Trophoblast cell (in vitro differentiated cells and primary cell): Measurements from ENCODE around the gene STRIP2.

Source experiments
- DNase-seq, 2 donors: peaks; one replicate each; pipeline ENCODE4 v3.0.0-alpha.2; 2016
- H2AFZ ChIP-seq: 2 replicates; pipeline ENCODE4 v1.6.1; 2013; ENCODE audit warnings: low read length, moderate library complexity, mild to moderate bottlenecking; ENCODE audit not compliant: insufficient read depth, poor library complexity
- H2AK5ac ChIP-seq: 2 replicates; pipeline ENCODE4 v1.6.1; 2013; ENCODE audit warnings: mild to moderate bottlenecking, low read length
- H2BK120ac ChIP-seq: 2 replicates; pipeline ENCODE4 v1.6.1; 2013; ENCODE audit warnings: low read length, mild to moderate bottlenecking, moderate library complexity; ENCODE audit not compliant: insufficient read depth, poor library complexity
- H2BK12ac ChIP-seq: 2 replicates; pipeline ENCODE4 v1.6.1; 2013; ENCODE audit warnings: mild to moderate bottlenecking, low read length, moderate library complexity
- H2BK5ac ChIP-seq: 2 replicates; pipeline ENCODE4 v1.6.1; 2013; ENCODE audit warnings: low read length, low read depth, moderate library complexity, mild to moderate bottlenecking; ENCODE audit not compliant: poor library complexity
- H3K14ac ChIP-seq: 2 replicates; pipeline ENCODE4 v1.6.1; 2013; ENCODE audit warnings: mild to moderate bottlenecking, low read length
- H3K18ac ChIP-seq: 2 replicates; pipeline ENCODE4 v1.6.1; 2013; ENCODE audit warnings: mild to moderate bottlenecking, low read length
- H3K23ac ChIP-seq: 2 replicates; pipeline ENCODE4 v1.6.1; 2013; ENCODE audit warnings: low read length
- H3K27ac ChIP-seq: 2 replicates; pipeline ENCODE4 v1.5.1; 2013; ENCODE audit warnings: low read depth, mild to moderate bottlenecking, inconsistent platforms, low read length, moderate library complexity
- H3K27me3 ChIP-seq: 2 replicates; pipeline ENCODE4 v1.6.1; 2013; ENCODE audit warnings: inconsistent platforms, mild to moderate bottlenecking, low read length, moderate library complexity; ENCODE audit not compliant: insufficient read depth
- H3K36me3 ChIP-seq, 2 experiments: 1 replicate in 1 of 2; 2 replicates in 1 of 2; pipeline ENCODE4 v1.6.1; 2013; ENCODE audit warnings: low read length in 2 of 2, mild to moderate bottlenecking in 2 of 2, moderate library complexity in 1 of 2; ENCODE audit not compliant: insufficient read depth in 2 of 2, control insufficient read depth in 1 of 2
- H3K4ac ChIP-seq: 2 replicates; pipeline ENCODE4 v1.6.1; 2013; ENCODE audit warnings: low read depth, mild to moderate bottlenecking, low read length, moderate library complexity
- H3K4me1 ChIP-seq, 2 experiments: 1 replicate in 1 of 2; 2 replicates in 1 of 2; pipeline ENCODE4 v1.6.1; 2013; ENCODE audit warnings: low read length in 2 of 2, mild to moderate bottlenecking in 2 of 2, moderate library complexity in 1 of 2; ENCODE audit not compliant: insufficient read depth in 2 of 2, control insufficient read depth in 1 of 2
- H3K4me2 ChIP-seq: 2 replicates; pipeline ENCODE4 v1.6.1; 2013; ENCODE audit warnings: inconsistent platforms, mild to moderate bottlenecking, low read length, moderate library complexity
- H3K4me3 ChIP-seq: 2 replicates; pipeline ENCODE4 v1.5.1; 2013; ENCODE audit warnings: mild to moderate bottlenecking, low read depth, low read length, inconsistent platforms
- H3K79me1 ChIP-seq: one replicate; pipeline ENCODE4 v1.6.1; 2013; ENCODE audit warnings: low read length
- H3K79me2 ChIP-seq: 2 replicates; pipeline ENCODE4 v1.6.1; 2013; ENCODE audit warnings: low read length, mild to moderate bottlenecking; ENCODE audit not compliant: control insufficient read depth, insufficient read depth, poor library complexity
- H3K9ac ChIP-seq: 2 replicates; pipeline ENCODE4 v1.6.1; 2013; ENCODE audit warnings: mild to moderate bottlenecking, low read length
- H3K9me3 ChIP-seq: 2 replicates; pipeline ENCODE4 v1.6.1; 2013; ENCODE audit warnings: low read depth, mild to moderate bottlenecking, control low read depth, inconsistent platforms, low read length; ENCODE audit not compliant: insufficient read depth
- H4K12ac ChIP-seq: 2 replicates; pipeline ENCODE4 v1.6.1; 2013; ENCODE audit warnings: low read depth, mild to moderate bottlenecking, low read length, moderate library complexity
- H4K8ac ChIP-seq: 2 replicates; pipeline ENCODE4 v1.6.1; 2013; ENCODE audit warnings: low read depth, mild to moderate bottlenecking, low read length, moderate library complexity
- H4K91ac ChIP-seq: one replicate; pipeline ENCODE4 v1.6.1; 2013; ENCODE audit warnings: low read depth, mild to moderate bottlenecking, low read length, moderate library complexity
- WGBS: extraction: QIAGEN DNeasy Blood & Tissue Kit; methylation state at CpG from one replicate; pipeline ENCODE4 v1.1.7; 2013; ENCODE audit warnings: missing lambda C conversion rate; ENCODE audit not compliant: insufficient read length, insufficient coverage; ENCODE audit errors: extremely low coverage; 5-methylcytosine and 5-hydroxymethylcytosine counted together

The STRIP2 gene

DNA sequence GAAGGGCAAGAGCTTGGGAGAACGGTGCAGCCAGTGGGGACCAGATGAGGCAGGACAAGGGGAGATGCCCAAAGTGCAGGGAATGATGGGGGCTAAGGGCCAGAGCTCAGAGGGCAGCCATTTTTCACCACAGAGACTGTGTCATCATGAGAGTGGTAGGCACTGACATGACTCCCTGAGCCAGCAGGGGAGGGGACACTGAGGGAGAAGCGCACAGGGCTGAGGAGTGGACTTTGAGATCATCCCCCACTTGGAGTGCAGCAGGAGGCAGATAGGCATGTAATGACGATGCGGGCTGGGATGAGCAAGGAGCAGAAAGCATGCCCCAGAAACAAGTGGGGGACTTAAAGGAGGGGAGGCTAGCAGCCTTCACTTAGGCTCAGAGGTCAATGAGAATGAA, 62.9 kb downstream of the STRIP2 start:
- Histone ChIP-seq H3K36me3 (no peaks in the 10 kb centered on the region), H4K12ac (no peak overlapping the region), H3K18ac (peak overlapping the region; percentile 4), H3K27me3 (no peaks in the 10 kb centered on the region), H3K23ac (no peak overlapping the region), H3K79me1 (peaks cover 6% of the 10 kb centered on the region), H3K14ac (peak overlapping the region; percentile 48), H2BK12ac (peak overlapping the region; percentile 70), H3K4me2 (no peak overlapping the region), H3K4me3 (no peak overlapping the region), H3K9ac (no peak overlapping the region), H2AK5ac (peak overlapping the region; percentile 57), H3K79me2 (no peaks in the 10 kb centered on the region), H4K8ac (peak overlapping the region; percentile 57), H3K9me3 (no peaks in the 10 kb centered on the region), H2BK5ac (no peak overlapping the region), H4K91ac (peak overlapping the region; percentile 20), H3K4ac (peak overlapping the region; percentile 34), H2AFZ (no peak overlapping the region), H2BK120ac (peak overlapping the region; percentile 21), H3K4me1 (peaks cover 10 to 14% of the 10 kb centered on the region in 2 experiments), H3K27ac (no peak overlapping the region)
- WGBS, result no CpG with 5 or more reads among the region's 4 CpGs
- DNase-seq, result no peak

DNA sequence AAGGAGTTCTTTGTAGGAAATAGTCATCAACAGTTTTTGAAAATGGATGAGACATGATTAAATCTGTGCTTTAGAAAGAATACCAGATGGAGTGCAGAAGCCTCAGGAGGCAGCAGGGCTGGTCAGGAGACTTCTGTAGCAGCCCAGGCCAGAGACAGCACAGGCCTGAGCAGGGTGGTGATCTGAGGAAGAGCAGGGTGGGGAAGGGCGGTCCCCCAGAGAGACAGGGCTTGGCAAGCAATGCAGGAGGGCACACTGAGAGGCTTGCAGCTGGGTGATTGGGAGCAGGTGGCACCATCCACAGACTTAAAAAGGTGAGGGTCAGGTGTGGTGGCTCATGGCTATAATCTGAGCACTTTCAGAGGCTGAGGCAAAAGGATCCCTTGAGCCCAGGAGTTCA, 63.8 kb downstream of the STRIP2 start:
- no peaks in the 10 kb centered on the region for H3K9me3 ChIP-seq
- no CpG with 5 or more reads among the region's 1 CpG for WGBS
- no peak overlapping the region for H2BK120ac ChIP-seq
- no peaks in the 10 kb centered on the region for H3K79me2 ChIP-seq
- H3K9ac ChIP-seq, result no peak overlapping the region
- no peaks in the 10 kb centered on the region for H3K36me3 ChIP-seq
- H3K4me3 ChIP-seq, result no peak overlapping the region
- peak overlapping the region; percentile 90 for H2AK5ac ChIP-seq
- H2AFZ ChIP-seq, result no peak overlapping the region
- no peak overlapping the region for H4K12ac ChIP-seq
- no peak for DNase-seq
- no peak overlapping the region for H3K14ac ChIP-seq
- peak overlapping the region; percentile 73 for H2BK12ac ChIP-seq
- H3K27me3 ChIP-seq, result peaks cover 7% of the 10 kb centered on the region
- peak overlapping the region; percentile 2 for H4K91ac ChIP-seq
- peaks cover 6% of the 10 kb centered on the region for H3K79me1 ChIP-seq
- no peak overlapping the region for H3K23ac ChIP-seq
- H3K4me2 ChIP-seq, result no peak overlapping the region
- H3K18ac ChIP-seq, result peak overlapping the region; percentile 27
- H2BK5ac ChIP-seq, result no peak overlapping the region
- peaks cover 14 to 21% of the 10 kb centered on the region in 2 experiments for H3K4me1 ChIP-seq
- H4K8ac ChIP-seq, result no peak overlapping the region
- H3K4ac ChIP-seq, result no peak overlapping the region
- no peak overlapping the region for H3K27ac ChIP-seq

DNA sequence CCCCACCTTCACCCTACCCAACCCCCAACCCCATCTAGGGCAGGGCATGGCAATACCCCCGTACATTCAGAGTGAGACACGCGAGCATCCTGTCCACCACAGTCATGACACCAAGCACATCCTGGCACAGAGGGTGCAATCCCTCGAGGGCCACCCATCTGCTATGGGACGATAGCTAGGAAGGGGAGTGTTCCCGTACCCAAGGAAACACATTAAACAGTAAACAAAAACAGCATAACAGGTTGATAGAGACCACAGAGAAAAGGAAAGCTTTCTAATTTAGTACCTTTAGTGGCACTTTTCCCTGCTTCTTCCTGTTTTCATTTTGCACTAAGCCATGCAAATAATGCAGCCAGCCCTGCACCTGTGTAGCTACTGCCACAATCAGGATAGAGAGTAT, 65.8 kb downstream of the STRIP2 start:
- H2AK5ac ChIP-seq, result no peak overlapping the region
- no CpG with 5 or more reads among the region's 6 CpGs for WGBS
- H3K4me1 ChIP-seq, result peaks cover 14 to 18% of the 10 kb centered on the region in 2 experiments
- H3K23ac ChIP-seq, result no peak overlapping the region
- no peak overlapping the region for H2BK5ac ChIP-seq
- no peak overlapping the region for H4K8ac ChIP-seq
- no peak overlapping the region for H3K4me3 ChIP-seq
- H3K27ac ChIP-seq, result no peak overlapping the region
- H4K91ac ChIP-seq, result no peak overlapping the region
- no peak overlapping the region for H2BK120ac ChIP-seq
- peaks cover 10% of the 10 kb centered on the region for H3K27me3 ChIP-seq
- no peak overlapping the region for H3K4me2 ChIP-seq
- peaks cover 2% of the 10 kb centered on the region for H3K9me3 ChIP-seq
- H4K12ac ChIP-seq, result no peak overlapping the region
- H3K18ac ChIP-seq, result no peak overlapping the region
- no peak overlapping the region for H2BK12ac ChIP-seq
- no peak overlapping the region for H3K4ac ChIP-seq
- H3K79me1 ChIP-seq, result peaks cover 6% of the 10 kb centered on the region
- H3K9ac ChIP-seq, result no peak overlapping the region
- no peaks in the 10 kb centered on the region for H3K36me3 ChIP-seq
- H3K14ac ChIP-seq, result no peak overlapping the region
- H3K79me2 ChIP-seq, result no peaks in the 10 kb centered on the region
- DNase-seq, result no peak
- no peak overlapping the region for H2AFZ ChIP-seq

DNA sequence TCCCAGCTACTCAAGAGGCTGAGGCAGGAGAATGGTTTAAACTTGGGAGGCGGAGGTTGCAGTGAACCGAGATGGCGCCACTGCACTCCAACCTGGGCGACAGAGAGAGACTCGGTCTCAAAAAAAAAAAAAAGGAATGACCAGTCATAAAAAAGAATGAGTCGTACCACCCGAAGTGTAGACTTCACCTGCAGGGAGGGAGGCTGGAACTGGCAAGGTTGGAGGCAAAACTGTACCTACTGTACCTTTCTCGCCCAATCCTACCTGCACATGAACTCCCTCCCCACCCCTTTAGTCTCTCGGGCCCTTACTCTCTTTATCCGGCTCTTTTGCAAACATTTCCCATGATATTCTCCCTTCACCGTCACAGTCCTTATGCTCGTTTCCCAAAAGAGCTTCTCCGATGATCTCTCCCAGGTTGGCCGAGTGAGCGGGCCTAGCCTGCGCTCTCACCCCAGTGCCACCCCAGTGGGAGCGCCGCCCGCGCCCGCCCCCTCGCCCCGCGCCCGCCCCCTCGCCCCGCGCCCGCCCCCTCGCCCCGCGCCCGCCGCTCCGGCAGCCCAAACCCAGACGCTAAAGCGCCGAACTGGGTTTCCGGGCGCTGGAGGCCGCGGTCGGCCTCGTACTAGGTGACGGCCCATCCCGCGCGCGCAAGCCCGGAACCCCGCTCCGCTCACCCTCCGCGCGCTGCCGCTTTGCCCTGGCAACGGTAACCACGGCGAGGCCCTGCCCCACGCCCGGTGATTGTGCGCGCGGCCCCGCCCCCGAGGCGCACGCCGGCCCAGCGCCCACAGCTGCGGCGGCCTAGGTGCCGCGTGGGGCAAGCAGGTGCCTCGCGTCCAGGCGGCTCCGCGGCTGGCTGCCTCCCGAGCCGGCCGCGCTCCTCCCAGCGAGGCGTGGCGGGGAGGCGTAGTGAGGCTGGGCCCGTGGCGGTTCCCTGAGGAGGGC, 67.8 kb downstream of the STRIP2 start, which contains the start of gene SMKR1:
TSS of gene SMKR1 (plus strand) at position 772 of the 948 bp plus-strand sequence. CDS start 294 bp downstream, outside the sequence.
- Histone ChIP-seq H2BK120ac (no peak within 1 kb of the TSS), H4K91ac (no peak within 1 kb of the TSS), H3K27me3 (peaks cover 10% of the 10 kb centered on the region), H3K18ac (no peak within 1 kb of the TSS), H3K79me1 (peaks cover 3% of the 10 kb centered on the region), H3K9me3 (peaks cover 2% of the 10 kb centered on the region), H2AFZ (peak within 1 kb of the TSS; percentile 9), H4K8ac (no peak within 1 kb of the TSS), H3K36me3 (no peaks in the 10 kb centered on the region), H4K12ac (no peak within 1 kb of the TSS), H3K14ac (no peak within 1 kb of the TSS), H3K9ac (no peak within 1 kb of the TSS), H3K27ac (no peak within 1 kb of the TSS), H3K4ac (no peak within 1 kb of the TSS), H3K79me2 (no peaks in the 10 kb centered on the region), H2BK12ac (no peak within 1 kb of the TSS), H2BK5ac (no peak within 1 kb of the TSS), H3K23ac (no peak within 1 kb of the TSS), H3K4me3 (peak within 1 kb of the TSS; percentile 81), H3K4me2 (peak within 1 kb of the TSS; percentile 100), H3K4me1 (peaks cover 11 to 14% of the 10 kb centered on the region in 2 experiments), H2AK5ac (no peak within 1 kb of the TSS)
- DNase-seq, result peak; percentile 33 to 71
- no CpG with 5 or more reads among the region's 89 CpGs for WGBS
